Left hindlimb (tissue), 1 donor: Measurements from ENCODE around the gene SYK.

Experiments used
- DNase-seq: peaks from one replicate; pipeline ENCODE4 v3.0.0-alpha.2; 2018

The SYK gene

DNA sequence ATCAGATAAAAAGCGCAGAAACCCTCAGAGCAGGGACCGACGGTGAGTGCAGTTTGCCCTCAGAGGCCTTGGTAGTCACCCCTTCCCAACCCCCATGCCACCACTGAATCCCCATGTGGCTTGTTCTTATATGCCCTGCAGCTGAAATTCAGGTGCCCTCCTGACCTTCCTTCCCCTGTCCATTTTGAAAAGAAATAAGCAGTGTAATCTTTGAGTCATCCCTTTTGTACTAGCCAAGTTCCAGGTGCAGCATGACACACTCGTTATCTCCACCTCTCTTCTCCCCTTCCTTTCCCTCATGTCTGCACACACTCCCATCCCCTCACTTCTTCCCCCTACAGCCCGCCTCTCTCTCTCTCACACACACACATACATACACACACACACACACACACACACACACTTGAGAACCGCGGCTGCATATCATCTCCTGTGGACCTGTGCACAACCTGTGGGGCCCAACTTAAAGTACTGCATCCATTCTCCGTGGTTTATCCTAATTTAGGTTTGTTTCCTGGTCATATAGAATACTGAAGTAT, 53.1 kb downstream of the SYK start:
- no peak for DNase-seq

DNA sequence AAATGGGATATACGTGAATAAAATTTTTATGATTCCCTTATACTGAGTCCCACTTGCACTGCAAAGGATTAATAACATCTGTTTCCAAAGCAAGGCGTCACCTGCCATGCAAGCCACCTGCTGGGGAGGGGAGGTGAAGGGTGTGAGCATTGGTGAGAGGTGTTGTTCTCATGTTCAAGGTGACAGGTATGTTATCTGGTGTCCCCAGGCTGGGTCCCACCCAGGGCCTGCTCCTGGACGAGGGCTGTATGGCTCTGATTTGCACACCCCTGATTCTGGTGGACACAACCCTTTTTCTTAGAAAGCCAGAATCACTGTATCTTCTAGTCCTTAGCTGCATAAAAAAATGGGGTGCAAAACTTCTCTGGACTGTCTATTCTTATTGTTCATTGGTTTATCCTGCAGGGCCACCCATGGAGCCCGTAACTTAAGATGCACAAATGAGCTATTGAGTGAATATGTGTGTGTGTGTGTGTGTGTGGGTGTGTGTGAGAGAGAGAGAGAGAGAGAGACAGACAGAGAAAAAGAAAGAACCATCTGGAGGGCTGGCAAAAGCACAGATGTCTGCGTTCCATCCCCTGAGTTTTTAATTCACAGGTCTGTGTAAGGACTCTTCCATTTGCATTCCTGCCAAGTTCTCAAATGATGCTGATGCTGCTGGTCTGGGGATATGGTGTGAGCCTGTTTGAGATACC, 53.7 kb downstream of the SYK start:
- no peak for DNase-seq

DNA sequence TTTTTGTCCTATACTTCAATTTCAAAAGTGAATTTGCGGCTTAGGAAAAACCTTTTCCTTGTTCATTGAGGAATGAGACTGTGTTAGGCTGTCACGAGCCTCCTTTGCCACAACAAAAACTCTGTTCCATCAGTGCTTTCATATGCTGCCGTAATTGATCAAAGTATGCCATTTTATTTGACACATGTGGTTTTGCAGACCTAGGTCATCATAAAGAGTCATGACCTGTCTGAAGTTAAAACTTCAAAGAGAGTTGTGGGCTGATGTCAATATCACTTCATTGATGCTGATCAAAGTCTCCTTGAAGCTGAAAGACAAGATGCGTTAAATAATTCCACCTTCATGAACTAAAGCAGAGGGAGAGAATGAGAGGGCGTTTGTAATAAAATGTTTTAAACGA, 55.5 kb downstream of the SYK start:
- no peak for DNase-seq

DNA sequence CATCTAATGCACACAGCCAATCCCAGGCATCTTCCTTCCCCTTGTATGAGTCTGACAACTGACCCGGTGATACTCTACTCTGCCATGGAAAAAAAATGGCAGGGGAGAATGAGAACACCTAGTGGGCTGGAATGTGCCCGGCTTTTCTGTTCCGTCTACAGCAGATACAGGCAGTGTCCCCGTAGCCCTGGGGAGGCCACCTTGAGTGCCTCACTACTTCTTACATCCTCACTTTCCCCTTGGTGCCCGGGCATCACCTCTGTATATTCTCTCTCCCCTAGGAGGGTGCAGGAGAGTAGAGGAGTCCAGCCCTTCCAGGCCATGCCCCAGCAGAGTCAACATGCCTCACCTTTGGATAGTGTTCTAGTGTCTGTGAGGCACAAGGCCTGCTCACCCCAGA, 56.2 kb downstream of the SYK start:
- DNase-seq: no peak

- DNase-seq: no peak
These were observed 56.9 kb downstream of the SYK start for GRCh38 chr9:90858457-90858901.

DNA sequence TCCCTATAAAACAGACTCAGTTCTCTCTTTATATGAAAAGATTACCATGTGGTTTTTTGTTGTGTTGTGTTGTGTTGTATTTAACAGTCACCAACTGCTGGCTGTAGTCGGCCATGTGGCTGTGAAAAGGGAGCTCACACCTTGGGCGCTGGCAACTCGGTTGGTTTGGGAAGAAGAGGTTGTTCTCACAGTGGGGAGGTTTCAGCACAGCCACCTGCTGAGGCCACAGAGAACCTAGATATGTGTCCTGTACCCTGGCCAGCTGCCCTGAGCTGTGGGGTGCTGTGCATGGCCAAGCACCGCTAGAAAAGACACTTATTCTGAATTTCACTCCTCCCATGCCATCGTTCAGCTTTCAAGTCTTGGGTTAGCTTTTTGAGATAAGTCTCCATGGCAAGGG, 58.8 kb downstream of the SYK start:
- no peak for DNase-seq

GRCh38 chr9:90860826-90861225, 59.2 kb downstream of the SYK start:
- DNase-seq: no peak

DNA sequence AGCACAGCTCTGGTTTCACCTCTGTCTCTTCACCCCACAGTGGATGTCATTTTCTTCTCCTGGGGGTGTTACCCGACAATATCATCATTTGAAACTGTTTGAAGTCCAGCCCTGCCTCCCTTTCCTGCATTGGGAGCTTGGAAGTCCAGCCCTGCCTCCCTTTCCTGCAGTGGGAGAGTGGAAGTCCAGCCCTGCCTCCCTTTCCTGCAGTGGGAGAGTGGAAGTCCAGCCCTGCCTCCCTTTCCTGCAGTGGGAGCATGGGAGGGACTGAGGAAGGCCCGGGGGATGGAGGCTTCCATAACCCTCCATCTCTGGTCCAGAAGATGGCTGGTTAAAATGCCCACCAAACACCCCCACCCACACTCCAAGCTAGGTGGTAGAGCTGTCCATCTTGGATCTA, 59.8 kb downstream of the SYK start:
- no peak for DNase-seq

GRCh38 chr9:90861826-90862740, 60.5 kb downstream of the SYK start:
- no peak for DNase-seq

- no peak for DNase-seq
These were observed 63.2 kb downstream of the SYK start for GRCh38 chr9:90864779-90865178.

DNA sequence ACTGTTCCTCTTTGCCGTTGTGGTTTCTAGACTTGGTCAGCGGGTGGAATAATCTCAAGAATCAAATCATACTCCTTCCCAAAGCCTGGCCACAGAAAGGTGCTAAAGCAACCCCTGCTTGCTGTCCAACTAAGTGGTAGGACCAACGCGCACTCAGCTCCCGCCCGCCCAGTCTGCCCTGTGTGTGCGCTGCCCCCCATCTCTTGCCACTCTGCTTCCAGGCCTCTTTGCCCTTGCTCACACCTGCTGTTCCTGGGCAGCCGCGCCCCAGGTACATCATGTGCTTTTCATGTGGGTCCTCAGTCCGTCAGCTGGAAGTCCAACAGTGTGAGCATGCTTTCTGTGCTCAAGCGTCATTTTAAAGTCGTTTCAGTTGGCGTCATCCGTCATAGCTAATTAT, 65.5 kb downstream of the SYK start:
- no peak for DNase-seq

DNA sequence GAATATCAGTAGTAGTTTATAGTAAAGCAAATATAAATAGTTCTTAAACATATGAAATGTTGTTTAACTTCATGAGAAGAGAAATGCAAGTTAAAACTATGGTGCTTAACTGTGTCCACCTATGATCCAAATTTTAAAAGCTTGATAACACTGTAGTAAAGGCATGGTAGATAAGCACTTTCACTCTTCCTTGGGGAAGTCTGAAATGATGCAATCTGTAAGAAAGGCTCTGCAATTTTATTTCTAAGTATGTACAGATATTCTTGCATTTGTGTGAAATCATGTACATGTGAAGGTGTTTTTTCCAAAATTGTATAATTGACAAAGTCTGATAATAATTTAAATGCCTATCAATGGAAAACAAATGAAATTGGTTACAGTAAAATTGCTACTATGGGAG, 66.9 kb downstream of the SYK start:
- no peak for DNase-seq

DNA sequence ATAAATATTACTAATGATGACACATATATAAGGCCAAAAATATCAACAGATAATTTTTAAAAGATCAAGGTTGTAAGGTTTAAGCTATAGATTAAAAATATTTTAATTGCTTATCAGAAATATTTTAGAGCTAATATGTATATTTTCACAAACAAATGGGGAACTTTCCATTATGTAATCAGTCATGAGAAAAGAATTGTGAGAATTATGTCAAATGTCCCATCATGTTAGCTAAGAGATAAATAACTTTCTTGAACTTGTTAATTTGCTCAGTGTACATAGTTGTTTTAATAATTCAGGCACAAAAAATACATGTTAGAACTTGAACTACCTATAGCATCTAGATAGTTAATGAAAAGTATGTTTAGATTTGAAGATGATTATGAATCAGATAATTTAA, 67.7 kb downstream of the SYK start:
- DNase-seq: no peak

GRCh38 chr9:90870621-90871326, 69.2 kb downstream of the SYK start:
- DNase-seq: no peak

GRCh38 chr9:90871327-90871935, 69.8 kb downstream of the SYK start:
- DNase-seq: no peak

DNA sequence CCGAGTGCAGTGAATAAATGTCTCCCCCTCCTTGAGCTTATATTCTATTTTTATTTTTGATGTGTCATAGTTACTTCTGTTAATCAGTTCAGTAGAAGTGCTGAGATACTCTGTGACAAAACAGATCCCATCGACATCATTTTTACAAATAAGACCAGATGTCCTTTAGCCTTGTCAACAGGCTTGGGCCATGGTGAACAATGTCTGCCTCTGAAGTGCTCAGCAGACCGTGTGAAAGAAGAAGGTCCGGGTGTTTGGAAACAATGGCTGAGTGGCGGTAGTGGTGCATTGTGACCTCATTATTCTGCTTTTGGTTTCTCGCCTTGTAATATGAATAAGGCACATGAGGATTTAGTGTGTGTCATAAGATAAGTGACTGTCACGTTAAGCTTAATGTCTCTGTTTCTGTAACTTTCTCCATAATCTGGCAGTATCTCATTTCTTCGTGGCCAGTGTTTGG, 71.2 kb downstream of the SYK start:
- no peak for DNase-seq

GRCh38 chr9:90873422-90873821, 71.8 kb downstream of the SYK start:
- DNase-seq: no peak

DNA sequence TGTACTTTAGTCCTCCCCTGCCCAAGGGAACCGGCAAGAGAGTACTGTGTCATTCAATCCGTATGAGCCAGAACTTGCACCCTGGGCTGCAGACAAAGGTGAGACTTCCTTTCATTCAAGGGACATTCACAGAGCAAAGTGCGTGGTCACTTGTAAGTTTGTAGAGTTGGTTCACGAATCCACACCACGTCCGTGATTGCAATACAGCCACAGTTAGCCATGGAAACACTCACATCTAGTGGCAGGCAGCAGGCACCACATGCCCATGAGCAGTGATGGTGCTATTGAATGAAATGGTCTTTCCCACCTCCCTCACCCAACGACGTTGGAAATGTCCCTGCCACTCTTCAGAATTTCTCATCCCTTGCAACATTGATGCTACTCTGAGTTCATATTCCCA, 72.6 kb downstream of the SYK start:
- no peak for DNase-seq

DNA sequence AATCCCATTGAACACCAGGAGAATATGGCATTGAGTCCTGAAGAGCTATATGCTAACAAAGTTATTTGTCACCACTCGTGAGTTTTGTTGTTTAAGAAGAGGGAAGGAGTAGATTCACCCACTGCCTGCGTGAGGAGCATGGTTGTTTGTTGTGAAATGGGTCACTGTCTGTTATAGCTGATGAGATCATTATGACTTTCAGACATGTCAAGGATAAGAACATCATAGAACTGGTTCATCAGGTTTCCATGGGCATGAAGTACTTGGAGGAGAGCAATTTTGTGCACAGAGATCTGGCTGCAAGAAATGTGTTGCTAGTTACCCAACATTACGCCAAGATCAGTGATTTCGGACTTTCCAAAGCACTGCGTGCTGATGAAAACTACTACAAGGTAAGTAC, 76.9 kb downstream of the SYK start:
- no peak for DNase-seq

- DNase-seq: no peak
These were observed 78.4 kb downstream of the SYK start for GRCh38 chr9:90880066-90880465.

DNA sequence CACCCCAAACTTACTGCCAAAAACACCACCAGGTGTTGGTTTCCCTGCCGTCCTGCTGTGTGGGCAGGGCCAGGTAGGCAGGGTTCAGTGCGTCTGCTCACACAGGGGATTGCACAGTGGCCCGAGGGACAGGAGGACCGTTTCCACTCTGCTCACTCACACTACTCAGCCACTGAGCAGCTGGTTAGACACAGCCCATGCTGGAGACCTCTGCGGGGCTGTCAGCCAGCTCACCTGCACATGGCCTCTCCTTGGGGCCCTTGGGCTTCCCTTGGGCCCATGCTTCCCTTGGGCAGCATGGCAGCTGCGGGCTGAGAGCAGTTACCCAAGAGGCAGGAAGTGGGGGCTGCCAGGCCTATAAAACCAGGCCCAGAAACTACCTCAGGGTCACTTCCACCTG, 79.0 kb downstream of the SYK start:
- DNase-seq: no peak

GRCh38 chr9:90881648-90882047, 80.0 kb downstream of the SYK start:
- no peak for DNase-seq
